HFF-Myc (cell line): ENCODE data around the gene CRMP1.
A peak's percentile ranks its signal among the peaks of the same experiment; 100 is the strongest.
"Not testable (repeated sequence)": the region's sequence is repeated elsewhere in the genome, so short reads cannot be mapped to it uniquely, and the experiment has no call there.

ENCODE experiments used
- DNase-seq: peaks from one replicate; pipeline ENCODE4 v3.0.0-alpha.2; 2011; ENCODE audit warnings: low read depth; ENCODE audit errors: extremely low read depth
- H3K4me3 ChIP-seq: replicated peaks from 2 replicates; pipeline ENCODE4 v1.5.1; 2011; ENCODE audit warnings: low read depth, mild to moderate bottlenecking, control low read depth, low read length
- TF ChIP-seq, protein P1 (sequence below): IDR thresholded peaks from 2 replicates; pipeline ENCODE4 v1.5.1; 2012; ENCODE audit warnings: mild to moderate bottlenecking, low read depth, low read length, control low read depth; ENCODE audit errors: missing control alignments

CRMP1 gene

DNA sequence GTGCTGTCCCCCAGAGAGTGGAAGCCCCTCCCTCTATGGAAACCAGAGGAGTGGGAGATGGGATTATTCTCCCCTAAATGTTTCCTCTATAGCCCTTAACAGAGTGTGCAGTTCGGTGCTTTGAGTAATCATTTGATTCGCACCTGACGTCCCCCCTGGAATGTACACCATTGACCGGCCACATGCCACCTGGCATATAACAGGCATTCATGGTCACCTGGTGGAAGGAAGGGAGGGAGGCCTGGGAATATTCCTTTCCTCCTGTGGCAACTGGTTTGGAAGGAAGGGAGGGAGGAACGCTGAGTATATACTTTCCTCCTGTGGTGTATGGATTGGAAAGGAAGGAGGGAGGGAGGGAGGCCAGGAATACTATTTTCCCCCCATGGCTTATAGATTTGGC, 77.2 kb downstream of the CRMP1 start:
- no peak for DNase-seq
- H3K4me3 ChIP-seq = no peak overlapping the region
- TF ChIP-seq, protein P1, sequence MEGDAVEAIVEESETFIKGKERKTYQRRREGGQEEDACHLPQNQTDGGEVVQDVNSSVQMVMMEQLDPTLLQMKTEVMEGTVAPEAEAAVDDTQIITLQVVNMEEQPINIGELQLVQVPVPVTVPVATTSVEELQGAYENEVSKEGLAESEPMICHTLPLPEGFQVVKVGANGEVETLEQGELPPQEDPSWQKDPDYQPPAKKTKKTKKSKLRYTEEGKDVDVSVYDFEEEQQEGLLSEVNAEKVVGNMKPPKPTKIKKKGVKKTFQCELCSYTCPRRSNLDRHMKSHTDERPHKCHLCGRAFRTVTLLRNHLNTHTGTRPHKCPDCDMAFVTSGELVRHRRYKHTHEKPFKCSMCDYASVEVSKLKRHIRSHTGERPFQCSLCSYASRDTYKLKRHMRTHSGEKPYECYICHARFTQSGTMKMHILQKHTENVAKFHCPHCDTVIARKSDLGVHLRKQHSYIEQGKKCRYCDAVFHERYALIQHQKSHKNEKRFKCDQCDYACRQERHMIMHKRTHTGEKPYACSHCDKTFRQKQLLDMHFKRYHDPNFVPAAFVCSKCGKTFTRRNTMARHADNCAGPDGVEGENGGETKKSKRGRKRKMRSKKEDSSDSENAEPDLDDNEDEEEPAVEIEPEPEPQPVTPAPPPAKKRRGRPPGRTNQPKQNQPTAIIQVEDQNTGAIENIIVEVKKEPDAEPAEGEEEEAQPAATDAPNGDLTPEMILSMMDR = no peak

DNA sequence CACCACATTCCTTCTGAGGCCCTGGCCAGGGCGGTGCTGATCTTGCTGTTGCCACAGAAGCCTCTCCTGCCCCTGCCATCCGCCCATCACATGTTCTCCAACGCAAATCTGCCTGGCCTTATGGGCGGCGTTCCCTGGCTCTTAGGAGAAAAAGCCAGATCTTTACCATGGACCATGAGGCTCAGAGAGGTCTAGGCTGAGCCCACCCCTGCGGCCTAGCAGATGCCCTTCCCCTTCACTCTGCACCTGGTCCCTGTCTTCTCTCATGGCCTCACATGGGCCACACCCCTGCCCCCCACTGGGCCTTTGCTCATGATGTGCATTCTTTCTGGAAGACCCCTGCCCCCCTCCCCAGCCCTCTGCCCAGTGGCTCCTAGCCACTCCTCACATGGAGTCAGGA, 78.5 kb downstream of the CRMP1 start:
- no peak for DNase-seq
- H3K4me3 ChIP-seq = no peak overlapping the region
- TF ChIP-seq, protein P1 = no peak

DNA sequence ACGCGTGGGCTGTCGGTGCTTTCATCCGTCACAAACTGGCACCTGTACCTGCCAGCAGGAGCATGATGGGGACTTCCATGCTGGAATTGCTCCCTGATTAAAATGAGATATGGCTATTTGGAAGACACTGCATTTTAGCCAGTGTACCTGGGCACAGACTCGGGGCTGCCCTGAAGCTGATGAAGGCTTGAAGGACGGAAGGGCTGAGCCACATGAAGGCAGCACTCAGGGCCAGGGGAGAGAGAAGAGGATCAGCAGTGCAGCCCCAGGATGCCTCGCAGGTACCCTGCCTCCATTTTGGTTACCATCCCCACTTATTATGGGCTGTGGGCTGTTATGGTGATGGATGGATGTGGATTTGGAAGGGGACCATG, 79.0 kb downstream of the CRMP1 start:
- TF ChIP-seq, protein P1 = no peak
- H3K4me3 ChIP-seq = no peak overlapping the region
- DNase-seq = no peak

DNA sequence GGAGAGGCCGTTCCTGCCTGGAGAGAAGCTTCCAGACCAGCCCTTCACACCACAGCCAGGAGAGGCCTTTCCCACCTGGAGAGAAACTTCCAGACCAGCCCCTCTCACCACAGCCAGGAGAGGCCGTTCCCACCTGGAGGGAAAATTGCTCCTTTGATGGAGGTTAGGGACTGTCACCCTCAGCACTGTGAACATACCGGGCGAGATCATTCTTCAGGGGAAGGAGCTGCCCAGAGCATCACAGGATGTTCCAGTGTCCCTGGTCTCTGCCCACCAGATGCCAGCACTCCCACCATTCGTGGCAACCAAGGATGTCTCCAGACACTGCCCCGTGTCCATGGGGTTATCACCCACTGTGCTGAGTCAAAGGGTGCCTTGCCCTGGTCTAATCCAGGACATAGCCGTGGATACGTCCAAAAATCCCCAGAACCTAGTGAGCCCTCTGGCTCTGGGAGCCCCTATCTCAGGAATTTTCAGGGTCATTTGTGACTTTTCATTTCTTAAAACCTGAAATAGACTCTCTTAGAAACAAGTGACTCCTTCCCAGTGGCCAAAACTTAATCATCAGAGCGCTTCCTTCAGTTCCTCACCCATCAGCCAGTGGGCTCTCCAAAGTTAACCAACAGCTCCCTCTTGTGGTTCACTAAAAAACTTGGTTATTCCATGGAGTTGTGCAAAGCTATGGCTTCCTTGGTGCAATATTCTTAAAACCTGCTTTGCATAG, 80.2 kb downstream of the CRMP1 start:
- no peak overlapping the region for H3K4me3 ChIP-seq
- DNase-seq = peak; percentile 52
- TF ChIP-seq, protein P1 = peak; percentile 70

DNA sequence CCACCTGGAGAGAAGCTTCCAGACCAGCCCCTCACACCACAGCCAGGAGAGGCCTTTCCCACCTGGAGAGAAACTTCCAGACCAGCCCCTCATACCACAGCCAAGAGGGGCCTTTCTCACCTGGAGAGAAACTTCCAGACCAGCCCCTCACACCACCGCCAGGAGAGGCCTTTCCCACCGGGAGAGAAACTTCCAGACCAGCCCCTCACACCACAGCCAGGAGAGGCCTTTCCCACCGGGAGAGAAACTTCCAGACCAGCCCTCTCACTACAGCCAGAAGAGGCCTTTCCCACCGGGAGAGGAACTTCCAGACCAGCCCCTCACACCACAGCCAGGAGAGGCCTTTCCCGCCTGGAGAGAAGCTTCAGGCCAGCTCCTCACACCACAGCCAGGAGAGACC, 80.8 kb downstream of the CRMP1 start:
- not testable (repeated sequence) for H3K4me3 ChIP-seq, DNase-seq

DNA sequence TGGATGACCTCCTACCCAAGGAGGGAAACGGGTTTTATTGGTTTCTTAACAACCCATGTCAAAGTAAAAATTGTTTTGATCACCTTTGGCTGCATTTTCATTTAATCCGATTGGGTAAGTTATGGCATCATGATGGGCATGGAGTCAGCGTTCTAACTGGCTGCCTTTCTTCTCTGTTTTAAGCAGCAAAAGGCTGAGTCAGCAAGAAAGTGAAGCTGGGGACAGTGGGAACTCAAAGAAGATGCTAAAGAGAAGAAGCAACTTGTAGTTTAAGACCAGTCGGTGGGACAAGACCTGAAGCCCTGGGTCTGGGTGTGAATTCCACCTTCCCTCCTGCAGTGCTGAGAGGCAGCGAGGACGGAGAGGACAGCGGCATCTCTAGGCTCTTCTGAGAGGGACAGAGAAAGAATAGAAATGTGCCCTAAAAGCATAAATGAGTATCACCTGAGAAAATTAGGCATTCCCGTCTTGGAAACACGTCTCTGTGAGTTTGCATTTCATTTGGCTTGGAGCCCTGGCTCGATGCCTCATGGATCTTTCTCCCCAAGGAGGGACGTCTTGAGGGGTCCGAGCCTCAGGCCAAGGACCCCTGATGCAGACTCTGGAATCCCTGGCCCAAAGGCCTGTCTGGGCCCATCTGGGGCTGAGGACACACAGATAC, 82.0 kb downstream of the CRMP1 start:
- TF ChIP-seq, protein P1 = no peak
- H3K4me3 ChIP-seq = no peak overlapping the region
- no peak for DNase-seq

DNA sequence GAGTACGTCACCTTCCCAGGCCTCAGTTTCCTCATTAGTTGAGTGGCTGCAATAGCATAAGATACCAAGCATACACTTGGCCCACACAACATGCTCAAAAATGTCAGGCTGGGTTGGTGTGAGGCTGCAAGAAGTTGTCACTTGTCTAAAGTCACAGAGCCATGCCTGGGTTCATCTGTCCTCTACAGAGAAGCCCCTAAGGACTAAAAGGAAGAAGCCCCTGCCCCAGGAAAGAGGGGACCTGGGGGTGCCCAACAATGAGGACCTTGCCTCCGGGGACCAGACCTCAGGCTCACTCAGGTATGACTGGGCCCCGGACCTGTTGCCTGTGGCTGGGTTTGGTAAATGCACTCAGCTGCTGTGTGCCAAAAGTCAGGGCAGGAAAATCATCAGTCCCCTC, 82.7 kb downstream of the CRMP1 start:
- H3K4me3 ChIP-seq = no peak overlapping the region
- TF ChIP-seq, protein P1 = no peak
- no peak for DNase-seq
